Measurements from ENCODE around the gene TMPRSS7. TPM values are rescaled to one million over a fixed set of nuclear protein-coding genes. Genes with fewer than 3 reads are reported as not detected.

Gene TMPRSS7
- total RNA-seq, 1 experiment from 2014 or later = not detected

GRCh38 chr3:111998636-111999483 lies 35.7 kb upstream of the TMPRSS7 start, which contains the start of gene TAGLN3:
TSS of gene TAGLN3 (plus strand) at chr3:111998922. CDS start at chr3:111999423, 501 bp downstream.
- BruUV-seq (replicated peaks) = no TSS peak
- TF ChIP-seq CTCF (IDR thresholded peaks at IDR 0.05; ENCODE audit: unreplicated experiment) = no peak
- CTCF ChIA-PET = interaction anchor here (0.8 to 7.0 kb wide), 6 partner anchors 8 to 44 kb away, joined by 3 to 43 read pairs (median 14); no protein-coding TSS in a partner anchor
- POLR2A ChIA-PET = interaction anchor here (1.0 kb wide), 1 partner anchor 14 kb away, joined by 6 read pairs; no protein-coding TSS in a partner anchor
- Mint-ChIP-seq H3K27me3 (ENCODE audit: insufficient read depth, unreplicated experiment) (no peaks in the 10 kb centered on the region), H3K4me1 (ENCODE audit: insufficient read depth, unreplicated experiment) (peaks cover 9% of the 10 kb centered on the region), H3K9me3 (ENCODE audit: unreplicated experiment) (no peaks in the 10 kb centered on the region), H3K27ac (ENCODE audit: low read depth, unreplicated experiment) (no peak within 1 kb of the TSS), H3K4me3 (ENCODE audit: unreplicated experiment) (peak within 1 kb of the TSS; percentile 50), H3K36me3 (ENCODE audit: insufficient read depth, unreplicated experiment) (no peaks in the 10 kb centered on the region)
- intact Hi-C loops (cut with micrococcal nuclease) = no loop called here
- peak; percentile 29 for DNase-seq (ENCODE audit: unreplicated experiment)

- H3K36me3 Mint-ChIP-seq (ENCODE audit: insufficient read depth, unreplicated experiment) = no peaks in the 10 kb centered on the region
- H3K27me3 Mint-ChIP-seq (ENCODE audit: insufficient read depth, unreplicated experiment) = no peaks in the 10 kb centered on the region
- no peak overlapping the region for H3K27ac Mint-ChIP-seq (ENCODE audit: low read depth, unreplicated experiment)
- no TSS peak for BruUV-seq (replicated peaks)
- peak overlapping the region; percentile 50 for H3K4me3 Mint-ChIP-seq (ENCODE audit: unreplicated experiment)
- H3K9me3 Mint-ChIP-seq (ENCODE audit: unreplicated experiment) = no peaks in the 10 kb centered on the region
- no peak for TF ChIP-seq CTCF (IDR thresholded peaks at IDR 0.05; ENCODE audit: unreplicated experiment)
- intact Hi-C loops (cut with micrococcal nuclease) = no loop called here
- ChIA-PET POLR2A (interaction anchor here (0.9 to 1.0 kb wide), 2 partner anchors 11 to 13 kb away, joined by 4 to 6 read pairs; no protein-coding TSS in a partner anchor), CTCF (interaction anchor here (0.8 to 7.0 kb wide), 4 partner anchors 10 to 43 kb away, joined by 3 to 43 read pairs (median 26); no protein-coding TSS in a partner anchor)
- H3K4me1 Mint-ChIP-seq (ENCODE audit: insufficient read depth, unreplicated experiment) = peaks cover 9% of the 10 kb centered on the region
- DNase-seq (ENCODE audit: unreplicated experiment) = no peak
Observed at GRCh38 chr3:111999484-112000324, 34.8 kb upstream of the TMPRSS7 start.

DNA sequence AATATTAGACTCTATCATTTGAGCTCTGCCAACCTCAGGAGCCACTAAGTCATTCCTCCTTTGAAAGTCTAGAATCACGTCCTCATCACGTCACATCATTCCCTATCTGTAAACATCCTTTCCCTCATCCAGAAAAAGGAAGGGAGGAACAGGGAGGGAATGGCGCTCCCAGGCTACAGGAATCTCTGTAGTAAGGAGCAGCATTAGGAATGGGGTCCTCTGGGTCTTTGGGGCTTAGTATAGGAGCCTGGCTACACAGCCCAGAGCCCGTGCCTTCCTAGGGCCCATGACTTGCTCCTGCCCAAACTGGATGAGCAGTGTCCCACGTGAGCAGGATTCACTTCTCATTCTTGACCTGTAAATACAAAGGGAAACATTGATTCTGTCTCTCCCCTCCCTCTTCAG lies 34.2 kb upstream of the TMPRSS7 start:
- Mint-ChIP-seq H3K27me3 (ENCODE audit: insufficient read depth, unreplicated experiment) (no peaks in the 10 kb centered on the region), H3K9me3 (ENCODE audit: unreplicated experiment) (no peaks in the 10 kb centered on the region), H3K27ac (ENCODE audit: low read depth, unreplicated experiment) (no peak overlapping the region), H3K4me3 (ENCODE audit: unreplicated experiment) (no peak overlapping the region), H3K36me3 (ENCODE audit: insufficient read depth, unreplicated experiment) (no peaks in the 10 kb centered on the region), H3K4me1 (ENCODE audit: insufficient read depth, unreplicated experiment) (peaks cover 9% of the 10 kb centered on the region)
- DNase-seq (ENCODE audit: unreplicated experiment) = no peak
- intact Hi-C loops (cut with micrococcal nuclease) = no loop called here
- no TSS peak for BruUV-seq (replicated peaks)
- ChIA-PET POLR2A (interaction anchor here (0.8 to 0.9 kb wide), 3 partner anchors 8 to 20 kb away, joined by 3 to 4 read pairs (median 3); no protein-coding TSS in a partner anchor), CTCF (interaction anchor here (4.7 to 7.0 kb wide), 3 partner anchors 11 to 43 kb away, joined by 21 to 43 read pairs (median 31); no protein-coding TSS in a partner anchor)
- TF ChIP-seq CTCF (IDR thresholded peaks at IDR 0.05; ENCODE audit: unreplicated experiment) = no peak
